NCI-H1417 treated with DMSO at 0.1 percent for 48 hours (cell line): ENCODE measurements around the gene MPV17L2.

ENCODE experiments used
- DNase-seq: peaks from one replicate; lab custom pipeline; 2025; lab: John Stamatoyannopoulos, UW

MPV17L2 gene

GRCh38 chr19:18160971-18161635 is 31.9 kb upstream of the MPV17L2 start:
- DNase-seq: no peak

GRCh38 chr19:18161636-18162002 is 31.4 kb upstream of the MPV17L2 start:
- DNase-seq: no peak

- DNase-seq: no peak
Observed at GRCh38 chr19:18164072-18164471, 28.9 kb upstream of the MPV17L2 start.

- DNase-seq: no peak
Observed at GRCh38 chr19:18165794-18166544, 27.0 kb upstream of the MPV17L2 start.

- DNase-seq: no peak
Observed at GRCh38 chr19:18167011-18167410, 26.0 kb upstream of the MPV17L2 start.

GRCh38 chr19:18167975-18168645 is 24.9 kb upstream of the MPV17L2 start:
- no peak for DNase-seq

- DNase-seq: no peak
Observed at GRCh38 chr19:18168673-18169381, 24.2 kb upstream of the MPV17L2 start.

GRCh38 chr19:18170714-18171255 is 22.2 kb upstream of the MPV17L2 start:
- DNase-seq: no peak

- no peak for DNase-seq
Observed at GRCh38 chr19:18171605-18172327, 21.3 kb upstream of the MPV17L2 start.

- DNase-seq: no peak
Observed at GRCh38 chr19:18172331-18173053, 20.5 kb upstream of the MPV17L2 start.

GRCh38 chr19:18173054-18173571 is 19.9 kb upstream of the MPV17L2 start:
- no peak for DNase-seq

GRCh38 chr19:18173572-18174288 is 19.3 kb upstream of the MPV17L2 start, which contains the start of gene IFI30:
TSS of gene IFI30 (plus strand) at chr19:18173813. CDS start at chr19:18173842, 29 bp downstream.
- DNase-seq: no peak

- no peak for DNase-seq
Observed at GRCh38 chr19:18174983-18175382, 18.0 kb upstream of the MPV17L2 start.

- no peak for DNase-seq
Observed at GRCh38 chr19:18176367-18177310, 16.4 kb upstream of the MPV17L2 start.

- DNase-seq: no peak
Observed at GRCh38 chr19:18179957-18180356, 13.1 kb upstream of the MPV17L2 start.

GRCh38 chr19:18183529-18183928 is 9.5 kb upstream of the MPV17L2 start:
- DNase-seq: no peak

- DNase-seq: no peak
Observed at GRCh38 chr19:18185538-18185937, 7.5 kb upstream of the MPV17L2 start.

GRCh38 chr19:18190278-18190677 is 2.7 kb upstream of the MPV17L2 start:
- no peak for DNase-seq

- DNase-seq: no peak
Observed at GRCh38 chr19:18191640-18192062, 1.4 kb upstream of the MPV17L2 start.
